ENCODE results near the gene PLEKHG1. TPM values are rescaled to one million over a fixed set of nuclear protein-coding genes. Genes with fewer than 3 reads are reported as not detected.

The PLEKHG1 gene
- total and polyA plus RNA-seq, 2 donors (not counting 1 experiment from before 2014, with no cell fraction given) = 66.2 to 450 TPM

DNA sequence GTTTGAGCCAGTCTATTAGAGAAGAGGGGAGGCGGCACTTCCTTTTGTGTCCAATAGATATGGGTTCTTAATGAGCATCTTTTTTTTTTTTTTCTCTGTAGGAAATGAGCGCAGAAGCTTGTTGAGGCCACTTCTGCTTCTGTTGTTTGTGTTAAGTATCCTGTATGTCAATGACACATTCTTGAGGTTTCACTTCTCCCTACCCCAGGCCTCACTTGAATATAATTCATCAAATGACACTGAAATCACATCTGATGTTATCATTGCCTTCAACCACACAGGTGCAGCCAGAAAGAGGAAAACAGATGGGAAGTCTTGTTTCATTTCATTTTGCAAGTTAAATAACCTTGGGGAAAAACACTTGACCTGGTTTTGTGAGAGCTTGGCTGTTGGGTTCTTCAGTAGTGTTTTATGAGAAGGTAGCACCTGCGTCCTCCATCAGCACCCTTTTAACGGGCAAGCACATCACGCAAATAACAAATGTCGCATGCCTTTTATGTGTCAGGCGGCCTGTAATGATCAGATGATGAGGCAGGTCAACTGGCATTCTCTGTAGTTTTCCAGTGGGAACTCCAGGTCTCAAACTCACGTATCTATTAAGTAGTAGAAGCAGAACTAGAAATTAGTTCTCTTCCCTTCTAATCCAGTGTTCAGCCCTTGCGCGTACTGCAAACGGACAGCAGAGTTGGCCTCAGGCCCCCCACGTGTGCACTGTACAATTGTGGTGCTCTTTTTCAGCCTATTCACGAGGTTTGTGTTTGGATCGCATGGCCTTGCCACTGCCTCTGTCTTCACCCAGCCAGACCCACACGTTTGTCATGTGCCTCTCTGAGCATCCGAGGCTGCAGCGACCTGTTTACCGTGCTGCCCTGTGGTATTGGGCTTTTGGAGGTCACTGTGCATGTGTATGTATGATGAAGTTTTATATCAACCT, 23.5 kb downstream of the PLEKHG1 start:
- POLR2A ChIA-PET = interaction anchor here (0.6 to 3.7 kb wide), 6 partner anchors 9 to 142 kb away, joined by 3 to 48 read pairs (median 4); partner anchors contain the start of gene PLEKHG1
- peak overlapping the region; percentile 8 for H2AFZ ChIP-seq (ENCODE audit: insufficient read depth, low read depth, low read length, poor library complexity, severe bottlenecking)
- no peaks in the 10 kb centered on the region for H3K27me3 Mint-ChIP-seq
- H3K4me3 ChIP-seq (ENCODE audit: control extremely low read depth in 1 of 5, extremely low read depth in 1 of 5, insufficient read depth in 1 of 5, low read depth in 2 of 5, low read length in 4 of 5) = peak overlapping the region in 2 of 5 experiments; percentile 18 to 37
- H3K4me3 Mint-ChIP-seq = peak overlapping the region; percentile 9
- WGBS (ENCODE audit: insufficient coverage) = 0% methylated on average over 3 of the region's 18 CpGs
- peak overlapping the region; percentile 96 for H3K27ac ChIP-seq (ENCODE audit: low read length in 2 of 2)
- H3K27ac Mint-ChIP-seq = peak overlapping the region; percentile 94
- peaks cover 5 to 7% of the 10 kb centered on the region in 2 experiments for H3K36me3 ChIP-seq (replicated peaks in 1 of 2; ENCODE audit: control extremely low read depth in 1 of 2, control insufficient read depth in 1 of 2, extremely low read depth in 1 of 2, insufficient read depth in 2 of 2, low read length in 1 of 2)
- intact Hi-C loops (cut with micrococcal nuclease) = loop anchor here (1.0 to 2.0 kb wide), 4 partner anchors 8 to 68 kb away; no protein-coding TSS in a partner anchor
- peak; percentile 85 for ATAC-seq (ENCODE audit: low read depth)
- peaks cover 90% of the 10 kb centered on the region for H3K4me1 Mint-ChIP-seq
- H3K27me3 ChIP-seq (replicated peaks in 1 of 4; ENCODE audit: control extremely low read depth in 1 of 4, control insufficient read depth in 3 of 4, insufficient read depth in 4 of 4, low read length in 3 of 4) = no peaks in the 10 kb centered on the region
- TF ChIP-seq EZH2 (IDR thresholded peaks at IDR 0.05; ENCODE audit: borderline replicate concordance, insufficient read depth, low read depth, low read length, poor library complexity, severe bottlenecking) = no peak
- TF ChIP-seq, protein P1, sequence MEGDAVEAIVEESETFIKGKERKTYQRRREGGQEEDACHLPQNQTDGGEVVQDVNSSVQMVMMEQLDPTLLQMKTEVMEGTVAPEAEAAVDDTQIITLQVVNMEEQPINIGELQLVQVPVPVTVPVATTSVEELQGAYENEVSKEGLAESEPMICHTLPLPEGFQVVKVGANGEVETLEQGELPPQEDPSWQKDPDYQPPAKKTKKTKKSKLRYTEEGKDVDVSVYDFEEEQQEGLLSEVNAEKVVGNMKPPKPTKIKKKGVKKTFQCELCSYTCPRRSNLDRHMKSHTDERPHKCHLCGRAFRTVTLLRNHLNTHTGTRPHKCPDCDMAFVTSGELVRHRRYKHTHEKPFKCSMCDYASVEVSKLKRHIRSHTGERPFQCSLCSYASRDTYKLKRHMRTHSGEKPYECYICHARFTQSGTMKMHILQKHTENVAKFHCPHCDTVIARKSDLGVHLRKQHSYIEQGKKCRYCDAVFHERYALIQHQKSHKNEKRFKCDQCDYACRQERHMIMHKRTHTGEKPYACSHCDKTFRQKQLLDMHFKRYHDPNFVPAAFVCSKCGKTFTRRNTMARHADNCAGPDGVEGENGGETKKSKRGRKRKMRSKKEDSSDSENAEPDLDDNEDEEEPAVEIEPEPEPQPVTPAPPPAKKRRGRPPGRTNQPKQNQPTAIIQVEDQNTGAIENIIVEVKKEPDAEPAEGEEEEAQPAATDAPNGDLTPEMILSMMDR (IDR thresholded peaks at IDR 0.05) = no peak
- H4K20me1 ChIP-seq (ENCODE audit: control insufficient read depth, insufficient read depth, low read length, poor library complexity, severe bottlenecking) = no peaks in the 10 kb centered on the region
- H3K9ac ChIP-seq (ENCODE audit: low read length) = peak overlapping the region; percentile 47
- peak overlapping the region; percentile 68 for H3K4me2 ChIP-seq (replicated peaks; ENCODE audit: low read depth, low read length, poor library complexity, severe bottlenecking)
- H3K9me3 ChIP-seq (ENCODE audit: control extremely low read depth in 1 of 3, control insufficient read depth in 2 of 3, insufficient read depth in 1 of 3, low read length in 2 of 3) = peaks cover 0 to 7% (median 0%) of the 10 kb centered on the region in 3 donors
- H3K79me2 ChIP-seq (ENCODE audit: control insufficient read depth, insufficient read depth, low read length) = peaks cover 91% of the 10 kb centered on the region
- peak; percentile 95 for DNase-seq
- H3K9me3 Mint-ChIP-seq (ENCODE audit: insufficient read depth) = no peaks in the 10 kb centered on the region
- peaks cover 93 to 94% of the 10 kb centered on the region in 2 donors for H3K4me1 ChIP-seq (ENCODE audit: control insufficient read depth in 2 of 2, insufficient read depth in 2 of 2, low read length in 2 of 2)
- CTCF ChIA-PET = interaction anchor here (0.6 to 3.7 kb wide), 13 partner anchors 8 to 204 kb away, joined by 3 to 31 read pairs (median 3); partner anchors contain the start of gene PLEKHG1
